ENCODE data around the gene FLT1. TPM values are rescaled to one million over a fixed set of nuclear protein-coding genes. Genes with fewer than 3 reads are reported as not detected.

The FLT1 gene
- total RNA-seq, 2 donors from 2014 or later: 12.3 to 44.6 TPM

- Histone ChIP-seq H3K4me3 (no peak overlapping the region), H3K27ac (no peak overlapping the region), H3K27me3 (replicated peaks; ENCODE audit: insufficient read depth) (no peaks in the 10 kb centered on the region), H3K36me3 (no peaks in the 10 kb centered on the region), H3K9me3 (no peaks in the 10 kb centered on the region), H3K4me1 (ENCODE audit: control insufficient read depth in 1 of 2, low read depth in 2 of 2) (no peaks in the 10 kb centered on the region)
- no peak for ATAC-seq (ENCODE audit: insufficient number of reproducible peaks, low FRiP score, low read depth)
- no peak for DNase-seq (ENCODE audit: low spot score)
- TF ChIP-seq CTCF (IDR thresholded peaks at IDR 0.05): no peak
Observed at GRCh38 chr13:28432816-28433560, 61.9 kb downstream of the FLT1 start.

- no peak for DNase-seq (ENCODE audit: low spot score)
- Histone ChIP-seq H3K9me3 (no peaks in the 10 kb centered on the region), H3K4me1 (ENCODE audit: control insufficient read depth in 1 of 2, low read depth in 2 of 2) (no peaks in the 10 kb centered on the region), H3K27ac (no peak overlapping the region), H3K4me3 (no peak overlapping the region), H3K27me3 (replicated peaks; ENCODE audit: insufficient read depth) (no peaks in the 10 kb centered on the region), H3K36me3 (no peaks in the 10 kb centered on the region)
- TF ChIP-seq CTCF (IDR thresholded peaks at IDR 0.05): no peak
- no peak for ATAC-seq (ENCODE audit: insufficient number of reproducible peaks, low FRiP score, low read depth)
Observed at GRCh38 chr13:28429685-28430290, 65.1 kb downstream of the FLT1 start.

GRCh38 chr13:28429096-28429495 lies 65.8 kb downstream of the FLT1 start:
- Histone ChIP-seq H3K4me1 (ENCODE audit: control insufficient read depth in 1 of 2, low read depth in 2 of 2) (no peaks in the 10 kb centered on the region), H3K4me3 (no peak overlapping the region), H3K36me3 (no peaks in the 10 kb centered on the region), H3K27me3 (replicated peaks; ENCODE audit: insufficient read depth) (no peaks in the 10 kb centered on the region), H3K27ac (no peak overlapping the region), H3K9me3 (no peaks in the 10 kb centered on the region)
- ATAC-seq (ENCODE audit: insufficient number of reproducible peaks, low FRiP score, low read depth) (no peak), DNase-seq (ENCODE audit: low spot score) (no peak)
- TF ChIP-seq CTCF (IDR thresholded peaks at IDR 0.05): no peak

GRCh38 chr13:28426381-28426780 lies 68.5 kb downstream of the FLT1 start:
- H3K4me3 ChIP-seq: no peak overlapping the region
- H3K27ac ChIP-seq: no peak overlapping the region
- no peaks in the 10 kb centered on the region for H3K27me3 ChIP-seq (replicated peaks; ENCODE audit: insufficient read depth)
- H3K4me1 ChIP-seq (ENCODE audit: control insufficient read depth in 1 of 2, low read depth in 2 of 2): no peaks in the 10 kb centered on the region
- H3K36me3 ChIP-seq: no peaks in the 10 kb centered on the region
- no peak for DNase-seq (ENCODE audit: low spot score)
- no peaks in the 10 kb centered on the region for H3K9me3 ChIP-seq
- no peak for TF ChIP-seq CTCF (IDR thresholded peaks at IDR 0.05)
- ATAC-seq (ENCODE audit: insufficient number of reproducible peaks, low FRiP score, low read depth): no peak

GRCh38 chr13:28425793-28426192 lies 69.1 kb downstream of the FLT1 start:
- DNase-seq (ENCODE audit: low spot score): no peak
- H3K4me1 ChIP-seq (ENCODE audit: control insufficient read depth in 1 of 2, low read depth in 2 of 2): no peaks in the 10 kb centered on the region

More at GRCh38 chr13:28425793-28426192, 69.1 kb downstream of the FLT1 start:
- Histone ChIP-seq H3K27ac (no peak overlapping the region), H3K9me3 (no peaks in the 10 kb centered on the region), H3K4me3 (no peak overlapping the region), H3K36me3 (no peaks in the 10 kb centered on the region), H3K27me3 (replicated peaks; ENCODE audit: insufficient read depth) (no peaks in the 10 kb centered on the region)
- TF ChIP-seq CTCF (IDR thresholded peaks at IDR 0.05): no peak
- no peak for ATAC-seq (ENCODE audit: insufficient number of reproducible peaks, low FRiP score, low read depth)
